CD4-positive, alpha-beta T cell treated with Interleukin-6 at 100 ng/mL for 8 hours (primary cell): ENCODE data around the gene PROSER1.
"Not testable (repeated sequence)": the region's sequence is repeated elsewhere in the genome, so short reads cannot be mapped to it uniquely, and the experiment has no call there.

ENCODE experiments used
- DNase-seq: peaks from one replicate; pipeline ENCODE4 v3.0.0-alpha.2; 2020; ENCODE audit warnings: mixed read lengths, low spot score

The PROSER1 gene

DNA sequence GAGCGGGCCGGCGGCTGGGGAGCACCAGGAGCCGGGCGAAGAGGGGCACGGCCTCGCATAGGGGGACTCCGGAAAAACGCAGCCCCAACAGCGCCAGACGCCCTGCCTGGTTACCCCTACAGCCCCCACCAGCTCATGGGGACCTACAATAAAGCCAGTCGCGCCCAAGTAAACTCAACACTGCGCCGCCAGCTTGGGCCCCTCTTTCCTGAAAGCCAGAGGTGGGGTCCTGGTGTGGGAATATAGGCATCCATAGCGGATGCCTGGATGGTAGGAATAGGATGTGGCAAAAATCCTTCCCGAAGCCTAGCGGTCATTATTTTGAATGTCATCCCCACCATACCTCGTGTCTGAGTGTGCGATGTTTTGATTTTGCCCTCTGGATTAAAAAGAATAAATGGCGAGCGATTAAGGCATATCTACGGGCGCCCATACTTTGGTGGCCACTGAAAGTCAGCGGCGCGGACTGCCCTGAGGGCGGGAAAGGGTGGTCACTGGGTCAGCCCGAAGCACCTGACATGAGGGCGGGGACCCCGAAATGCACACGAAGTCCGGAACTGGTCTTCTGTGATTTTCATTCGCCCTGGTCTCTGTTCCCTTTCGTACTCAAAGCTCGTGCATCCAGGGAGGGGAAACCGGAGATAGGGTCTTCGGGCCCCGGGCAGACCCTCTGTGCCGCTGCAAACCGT is at the start of gene PROSER1, which contains the start of gene NHLRC3:
Gene PROSER1, minus strand, starts transcription at position 210 of the 689 bp plus-strand sequence. CDS start 847 bp downstream, outside the sequence.
Gene NHLRC3, plus strand, starts transcription at position 577 of the 689 bp plus-strand sequence. CDS start 184 bp downstream, outside the sequence.
- peak; percentile 79 for DNase-seq

- DNase-seq: not testable (repeated sequence)
Observed at GRCh38 chr13:39086251-39086945, 48.5 kb upstream of the PROSER1 start.

DNA sequence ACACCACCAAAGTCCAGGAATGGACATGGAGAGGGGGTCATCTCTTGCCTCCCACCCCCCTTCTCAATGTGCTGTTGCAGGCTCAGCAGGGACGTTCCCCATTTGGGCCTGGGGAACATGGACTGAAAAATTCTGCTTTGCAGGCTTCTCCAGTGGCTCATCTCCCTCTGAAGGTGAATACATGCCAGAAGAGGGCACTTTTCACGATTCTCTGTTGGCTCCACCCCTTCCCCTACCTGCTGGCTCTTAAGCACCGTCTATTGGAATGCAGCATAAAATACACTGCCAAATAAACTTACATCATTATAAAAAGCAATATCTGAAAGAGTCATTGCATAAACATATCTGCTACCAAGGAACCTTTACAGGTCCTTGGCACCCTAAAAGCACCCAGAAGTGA is 36.1 kb upstream of the PROSER1 start:
- DNase-seq: no peak

GRCh38 chr13:39072842-39073241 is 35.0 kb upstream of the PROSER1 start:
- DNase-seq: no peak

- DNase-seq: no peak
Observed at GRCh38 chr13:39062004-39062403, 24.1 kb upstream of the PROSER1 start.

- DNase-seq: no peak
Observed at GRCh38 chr13:39058040-39058439, 20.2 kb upstream of the PROSER1 start.

GRCh38 chr13:39056018-39056417 is 18.1 kb upstream of the PROSER1 start:
- DNase-seq: no peak

GRCh38 chr13:39054112-39054511 is 16.2 kb upstream of the PROSER1 start:
- no peak for DNase-seq

DNA sequence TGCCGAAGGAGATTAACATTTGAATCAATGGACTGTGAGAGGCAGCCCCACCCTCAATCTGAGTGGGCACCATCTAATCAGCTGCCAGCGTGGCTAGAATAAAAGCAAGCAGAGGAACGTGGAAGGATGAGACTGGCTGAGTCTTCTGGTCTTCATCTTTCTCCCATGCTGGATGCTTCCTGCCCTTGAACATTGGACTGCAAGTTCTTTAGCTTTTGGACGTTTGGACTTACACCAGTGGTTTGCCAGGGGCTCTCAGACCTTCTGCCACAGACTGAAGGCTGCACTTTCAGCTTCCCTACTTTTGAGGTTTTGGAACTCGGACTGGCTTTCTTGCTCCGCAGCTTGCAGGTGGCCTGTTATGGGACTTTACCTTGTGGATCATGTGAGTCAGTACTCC is 15.1 kb upstream of the PROSER1 start:
- DNase-seq: no peak

DNA sequence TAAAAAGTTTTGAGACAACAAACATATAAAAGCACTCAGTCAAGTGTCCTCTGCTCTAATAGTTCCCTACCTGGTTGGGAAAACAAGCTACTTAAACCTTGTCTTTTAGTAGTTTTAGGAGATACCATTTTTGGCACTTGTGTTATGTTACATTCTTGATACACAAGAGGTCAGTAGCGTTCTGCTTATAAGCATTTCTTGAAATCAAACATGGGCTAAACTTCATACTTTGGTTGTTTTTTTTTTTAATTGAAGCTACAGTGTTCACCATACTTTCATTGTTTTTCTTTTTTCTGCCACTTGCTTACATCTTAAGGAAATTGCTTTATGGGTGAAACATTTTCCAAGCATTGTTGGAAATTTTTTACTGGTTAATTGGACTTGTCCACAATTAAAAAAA is 13.3 kb upstream of the PROSER1 start:
- DNase-seq: no peak

GRCh38 chr13:39049274-39049673 is 11.4 kb upstream of the PROSER1 start:
- no peak for DNase-seq

DNA sequence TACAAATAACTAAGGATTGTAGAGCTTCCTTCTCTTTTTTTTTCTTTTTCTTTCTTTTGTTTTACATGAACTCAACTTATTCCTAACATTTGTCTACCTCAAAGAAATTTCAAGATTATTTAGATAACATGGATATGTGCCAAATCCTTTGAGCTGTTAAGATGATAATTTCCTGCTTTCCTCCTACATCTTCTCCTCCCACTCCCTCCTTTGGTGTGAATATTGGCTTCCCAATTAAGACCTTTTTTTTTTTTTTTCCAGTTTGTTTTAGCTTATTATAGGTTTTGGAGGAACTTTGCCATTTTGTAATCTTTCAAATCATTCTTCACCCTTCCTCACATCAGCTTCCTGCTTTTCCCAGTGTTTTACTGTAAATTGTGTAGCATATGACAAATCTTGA is 10.9 kb upstream of the PROSER1 start:
- no peak for DNase-seq

- no peak for DNase-seq
Observed at GRCh38 chr13:39047560-39047959, 9.7 kb upstream of the PROSER1 start.

DNA sequence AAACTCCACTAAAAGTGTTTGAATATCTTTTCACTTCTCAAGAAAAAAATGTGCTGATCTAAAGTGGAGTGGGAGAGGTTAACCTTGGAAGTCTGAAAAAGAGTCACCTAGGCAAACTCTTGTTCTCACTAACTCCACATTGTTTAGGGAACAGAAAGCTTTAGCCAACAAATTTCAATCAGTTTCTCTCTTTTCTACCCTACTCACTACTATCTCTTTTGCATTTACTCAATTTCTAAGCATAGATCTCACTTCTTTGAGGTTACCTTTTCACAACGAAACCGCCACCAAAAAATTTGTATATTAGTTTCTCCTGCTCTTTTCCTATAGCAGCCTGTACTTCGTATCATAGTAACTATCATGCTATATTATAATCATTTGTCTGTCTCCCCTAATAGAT is 6.6 kb upstream of the PROSER1 start:
- no peak for DNase-seq

- DNase-seq: no peak
Observed at GRCh38 chr13:39040206-39040605, 2.3 kb upstream of the PROSER1 start.

DNA sequence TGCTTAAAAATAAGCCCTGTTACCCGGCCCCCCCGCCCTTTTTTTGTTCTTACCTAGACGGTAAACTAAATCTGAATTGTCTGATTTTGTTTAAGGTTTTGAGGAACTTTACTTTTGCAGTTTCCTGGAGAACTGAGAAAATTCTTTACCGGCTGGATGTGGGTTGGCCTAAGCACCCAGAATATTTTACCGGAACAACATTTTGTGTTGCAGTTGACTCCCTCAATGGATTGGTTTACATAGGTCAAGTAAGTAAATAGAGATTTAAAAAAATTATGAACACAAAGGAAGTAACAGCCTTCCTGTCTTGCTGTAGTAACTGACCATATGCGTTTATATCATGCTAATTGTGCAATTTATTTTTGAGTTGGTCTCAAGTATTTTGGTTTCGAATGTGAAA is 1.2 kb upstream of the PROSER1 start:
- DNase-seq: no peak

DNA sequence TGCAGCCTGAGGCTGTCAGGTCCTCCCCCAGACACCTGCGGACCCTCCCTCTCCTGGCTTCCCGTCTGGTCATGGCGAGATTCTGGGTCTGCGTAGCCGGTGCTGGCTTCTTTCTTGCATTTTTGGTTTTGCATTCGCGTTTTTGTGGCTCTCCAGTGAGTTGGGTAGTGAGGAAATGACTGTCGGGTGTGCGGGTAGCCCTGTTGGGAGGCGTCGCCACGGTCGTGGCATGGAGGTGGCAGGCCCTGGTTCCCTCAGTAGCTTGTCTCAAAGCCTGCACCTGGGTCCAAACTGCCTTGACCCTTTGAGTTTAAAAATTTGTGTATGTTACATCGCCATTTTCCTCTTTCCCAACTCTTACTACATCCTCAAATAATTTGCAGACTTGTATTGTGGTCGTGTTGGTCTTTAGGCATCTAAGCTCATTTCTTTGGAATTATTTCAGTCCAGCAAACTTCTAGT is 711 bp upstream of the PROSER1 start:
- peak; percentile 44 for DNase-seq

DNA sequence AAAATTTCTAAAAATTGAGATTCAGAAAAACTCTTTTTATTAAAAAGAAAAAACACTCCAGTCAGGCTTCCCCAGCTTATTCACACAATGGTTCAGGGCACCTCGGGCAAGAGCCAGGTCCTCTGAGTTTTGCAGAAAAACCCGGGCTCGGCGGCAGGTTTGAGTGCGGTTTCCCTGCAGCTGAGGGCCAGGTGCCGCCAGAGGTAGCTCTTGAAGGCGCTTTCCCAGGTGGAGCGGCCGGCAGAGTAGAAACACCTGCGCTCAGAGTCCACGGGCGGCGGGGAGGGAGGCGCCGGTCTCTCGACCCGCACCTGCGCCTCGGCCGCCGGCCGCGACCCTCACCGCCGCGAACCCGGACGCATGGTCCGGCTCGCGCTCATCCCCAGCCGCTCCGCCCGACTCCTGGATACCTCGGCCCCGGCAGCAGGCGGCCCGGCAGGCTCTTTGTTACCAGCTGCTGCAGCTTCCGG is 444 bp downstream of the PROSER1 start:
- DNase-seq: no peak

GRCh38 chr13:39036212-39036611 is 1.7 kb downstream of the PROSER1 start:
- DNase-seq: peak; percentile 16

DNA sequence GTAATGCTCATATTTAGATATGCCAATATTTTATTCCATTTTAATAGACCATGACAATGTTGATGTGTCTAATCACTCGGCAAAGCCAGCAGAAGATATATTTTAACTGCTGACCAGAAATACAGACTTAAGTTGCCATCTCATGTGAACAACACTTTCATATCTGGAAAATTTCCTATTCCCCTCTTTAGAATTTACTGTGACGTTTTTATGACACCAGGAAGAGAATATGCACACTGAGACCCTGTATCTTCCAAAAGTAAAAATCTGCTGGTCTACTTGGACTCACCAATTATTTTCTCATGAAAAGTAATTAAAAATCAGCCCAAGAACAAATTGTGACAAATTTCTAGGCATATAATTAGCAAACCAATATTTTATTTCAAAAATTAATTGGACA is 2.1 kb downstream of the PROSER1 start:
- no peak for DNase-seq

DNA sequence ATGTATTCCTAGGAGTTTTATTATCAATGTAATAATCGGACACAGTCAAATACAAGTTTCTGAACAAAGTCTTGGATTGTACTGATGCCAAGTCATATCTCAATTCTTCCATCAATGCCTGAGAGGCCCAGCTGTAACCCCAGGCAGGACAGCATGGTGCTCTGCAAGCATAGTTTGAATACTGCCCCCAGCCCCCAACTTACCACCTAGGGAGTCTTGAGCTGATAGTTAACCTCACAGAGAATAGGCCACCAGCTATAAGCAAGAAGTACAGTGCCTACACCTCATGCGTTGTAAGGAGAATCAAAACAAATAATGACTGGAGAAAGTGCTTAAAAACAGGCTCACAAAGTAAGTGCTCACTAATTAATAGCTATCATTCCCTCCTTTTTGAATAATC is 2.7 kb downstream of the PROSER1 start:
- DNase-seq: no peak

- DNase-seq: no peak
Observed at GRCh38 chr13:39034085-39034484, 3.8 kb downstream of the PROSER1 start.

- no peak for DNase-seq
Observed at GRCh38 chr13:39032150-39032549, 5.7 kb downstream of the PROSER1 start.
